ENCODE data around the gene DNM1L. TPM values are rescaled to one million over a fixed set of nuclear protein-coding genes. Genes with fewer than 3 reads are reported as not detected.

The DNM1L gene
- 10 to 100 TPM; 66.4 to 81.4 (median 71.8) TPM for total RNA-seq

- intact Hi-C loops (cut with DNase I) = loop anchor here (5.0 to 10.0 kb wide), 2 partner anchors 575 to 1022 kb away; partner anchors contain the start of genes BICD1 and ETFBKMT
- Histone ChIP-seq H3K27me3 (no peaks in the 10 kb centered on the region), H3K36me3 (no peaks in the 10 kb centered on the region), H3K27ac (replicated peaks in 1 of 4) (peak within 1 kb of the TSS; percentile 87 to 99 (median 96)), H3K4me1 (peaks cover 12 to 32% (median 26%) of the 10 kb centered on the region in 4 donors), H3K9me3 (no peaks in the 10 kb centered on the region), H3K4me3 (peak within 1 kb of the TSS; percentile 78 to 99 (median 92))
- TF ChIP-seq POLR2AphosphoS5 (IDR thresholded peaks at IDR 0.05) (peak; percentile 89 to 96), EP300 (IDR thresholded peaks at IDR 0.05) (no peak), POLR2A (IDR thresholded peaks at IDR 0.05; ENCODE audit: low read depth) (peak; percentile 58)
- TF ChIP-seq, protein P1, sequence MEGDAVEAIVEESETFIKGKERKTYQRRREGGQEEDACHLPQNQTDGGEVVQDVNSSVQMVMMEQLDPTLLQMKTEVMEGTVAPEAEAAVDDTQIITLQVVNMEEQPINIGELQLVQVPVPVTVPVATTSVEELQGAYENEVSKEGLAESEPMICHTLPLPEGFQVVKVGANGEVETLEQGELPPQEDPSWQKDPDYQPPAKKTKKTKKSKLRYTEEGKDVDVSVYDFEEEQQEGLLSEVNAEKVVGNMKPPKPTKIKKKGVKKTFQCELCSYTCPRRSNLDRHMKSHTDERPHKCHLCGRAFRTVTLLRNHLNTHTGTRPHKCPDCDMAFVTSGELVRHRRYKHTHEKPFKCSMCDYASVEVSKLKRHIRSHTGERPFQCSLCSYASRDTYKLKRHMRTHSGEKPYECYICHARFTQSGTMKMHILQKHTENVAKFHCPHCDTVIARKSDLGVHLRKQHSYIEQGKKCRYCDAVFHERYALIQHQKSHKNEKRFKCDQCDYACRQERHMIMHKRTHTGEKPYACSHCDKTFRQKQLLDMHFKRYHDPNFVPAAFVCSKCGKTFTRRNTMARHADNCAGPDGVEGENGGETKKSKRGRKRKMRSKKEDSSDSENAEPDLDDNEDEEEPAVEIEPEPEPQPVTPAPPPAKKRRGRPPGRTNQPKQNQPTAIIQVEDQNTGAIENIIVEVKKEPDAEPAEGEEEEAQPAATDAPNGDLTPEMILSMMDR (IDR thresholded peaks at IDR 0.05) = peak in 1 of 3 experiments; percentile 14
- 0% methylated on average over 22 of the region's 76 CpGs for WGBS
- peak; percentile 93 for DNase-seq (ENCODE audit: extremely low spot score)
Measured at GRCh38 chr12:32679091-32679919, at the start of gene DNM1L. Gene DNM1L, plus strand, starts transcription at chr12:32679301. Its CDS starts 63 bp downstream, at chr12:32679364.

- no peaks in the 10 kb centered on the region for H3K9me3 ChIP-seq
- H3K27me3 ChIP-seq = no peaks in the 10 kb centered on the region
- H3K36me3 ChIP-seq = peaks cover 7 to 87% (median 48%) of the 10 kb centered on the region in 4 donors
- no peak overlapping the region for H3K4me3 ChIP-seq
- 95% methylated on average over 6 of the region's 6 CpGs for WGBS
- intact Hi-C loops (cut with DNase I) = no loop called here
- H3K4me1 ChIP-seq = no peaks in the 10 kb centered on the region
- H3K27ac ChIP-seq (replicated peaks in 1 of 4) = no peak overlapping the region
- DNase-seq (ENCODE audit: extremely low spot score) = no peak
- TF ChIP-seq POLR2AphosphoS5 (IDR thresholded peaks at IDR 0.05) (no peak), EP300 (IDR thresholded peaks at IDR 0.05) (no peak), POLR2A (IDR thresholded peaks at IDR 0.05; ENCODE audit: low read depth) (no peak)
- TF ChIP-seq, protein P1 (IDR thresholded peaks at IDR 0.05) = no peak
Measured at GRCh38 chr12:32641287-32641901, 37.7 kb upstream of the DNM1L start.

GRCh38 chr12:32644431-32644830, 34.7 kb upstream of the DNM1L start:
- no peak overlapping the region for H3K27ac ChIP-seq (replicated peaks in 1 of 4)
- TF ChIP-seq POLR2AphosphoS5 (IDR thresholded peaks at IDR 0.05) = no peak
- no peak for TF ChIP-seq EP300 (IDR thresholded peaks at IDR 0.05)
- TF ChIP-seq, protein P1 (IDR thresholded peaks at IDR 0.05) = no peak
- TF ChIP-seq POLR2A (IDR thresholded peaks at IDR 0.05; ENCODE audit: low read depth) = no peak
- H3K4me3 ChIP-seq = no peak overlapping the region
- DNase-seq (ENCODE audit: extremely low spot score) = no peak
- 86% methylated on average over 2 of the region's 2 CpGs for WGBS
- no peaks in the 10 kb centered on the region for H3K9me3 ChIP-seq
- no peaks in the 10 kb centered on the region for H3K27me3 ChIP-seq
- intact Hi-C loops (cut with DNase I) = no loop called here
- peaks cover 0 to 59% (median 30%) of the 10 kb centered on the region in 4 donors for H3K36me3 ChIP-seq
- no peaks in the 10 kb centered on the region for H3K4me1 ChIP-seq

- Histone ChIP-seq H3K9me3 (no peaks in the 10 kb centered on the region), H3K36me3 (peaks cover 0 to 31% (median 13%) of the 10 kb centered on the region in 4 donors), H3K27ac (replicated peaks in 1 of 4) (no peak overlapping the region), H3K4me1 (no peaks in the 10 kb centered on the region), H3K4me3 (no peak overlapping the region), H3K27me3 (no peaks in the 10 kb centered on the region)
- 100% methylated on average over 3 of the region's 3 CpGs for WGBS
- intact Hi-C loops (cut with DNase I) = no loop called here
- TF ChIP-seq POLR2AphosphoS5 (IDR thresholded peaks at IDR 0.05) = no peak
- TF ChIP-seq POLR2A (IDR thresholded peaks at IDR 0.05; ENCODE audit: low read depth) = no peak
- TF ChIP-seq, protein P1 (IDR thresholded peaks at IDR 0.05) = no peak
- no peak for TF ChIP-seq EP300 (IDR thresholded peaks at IDR 0.05)
- DNase-seq (ENCODE audit: extremely low spot score) = no peak
Measured at GRCh38 chr12:32647275-32647674, 31.8 kb upstream of the DNM1L start.

Data from esophagus muscularis mucosa (tissue), 4 donors.